Lung microvascular endothelial cell (primary cell): ENCODE measurements around the gene CDKN2AIP. TPM values are rescaled to one million over a fixed set of nuclear protein-coding genes. Genes with fewer than 3 reads are reported as not detected.

Experiments
- DNase-seq, 2 donors: peaks; one replicate each; pipeline versions ENCODE4 v3.0.0 to v3.0.0-alpha.2; 2010; ENCODE audit warnings: low read depth in 2 of 2
- total RNA-seq: library from RNA; depleted of rRNA; stranded (reverse); fragments of >200 nt; gene quantifications from 2 replicates; pipeline ENCODE4 v1.2.1, GENCODE V29; 2014

The CDKN2AIP gene, protein sequence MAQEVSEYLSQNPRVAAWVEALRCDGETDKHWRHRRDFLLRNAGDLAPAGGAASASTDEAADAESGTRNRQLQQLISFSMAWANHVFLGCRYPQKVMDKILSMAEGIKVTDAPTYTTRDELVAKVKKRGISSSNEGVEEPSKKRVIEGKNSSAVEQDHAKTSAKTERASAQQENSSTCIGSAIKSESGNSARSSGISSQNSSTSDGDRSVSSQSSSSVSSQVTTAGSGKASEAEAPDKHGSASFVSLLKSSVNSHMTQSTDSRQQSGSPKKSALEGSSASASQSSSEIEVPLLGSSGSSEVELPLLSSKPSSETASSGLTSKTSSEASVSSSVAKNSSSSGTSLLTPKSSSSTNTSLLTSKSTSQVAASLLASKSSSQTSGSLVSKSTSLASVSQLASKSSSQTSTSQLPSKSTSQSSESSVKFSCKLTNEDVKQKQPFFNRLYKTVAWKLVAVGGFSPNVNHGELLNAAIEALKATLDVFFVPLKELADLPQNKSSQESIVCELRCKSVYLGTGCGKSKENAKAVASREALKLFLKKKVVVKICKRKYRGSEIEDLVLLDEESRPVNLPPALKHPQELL
- total RNA-seq: 10.2 and 13.7 TPM in 2 replicates

- peak; percentile 93 to 95 for DNase-seq
Measured at GRCh38 chr4:183444214-183445096, at the start of gene CDKN2AIP. TSS of gene CDKN2AIP (plus strand) at chr4:183444636. CDS start at chr4:183444798, 162 bp downstream.

DNA sequence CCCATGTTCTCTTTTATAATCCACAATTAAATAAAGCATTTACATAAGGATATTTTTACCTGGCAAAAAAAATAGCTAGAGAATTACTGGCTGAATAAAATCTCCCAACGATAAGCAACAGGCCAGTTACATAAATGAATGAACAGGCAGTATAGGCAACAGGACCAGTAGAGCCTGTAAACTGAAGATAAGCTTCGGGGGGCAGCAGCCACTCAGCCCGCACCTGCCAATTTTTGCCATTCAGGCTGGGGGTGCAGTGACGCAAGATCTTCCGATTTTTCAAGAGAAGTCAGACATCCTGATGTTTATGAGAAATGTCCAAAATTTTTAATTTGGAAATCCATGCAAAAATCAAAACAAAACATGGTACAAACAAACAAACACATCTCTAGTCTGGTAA is 49.0 kb upstream of the CDKN2AIP start:
- no peak for DNase-seq

DNA sequence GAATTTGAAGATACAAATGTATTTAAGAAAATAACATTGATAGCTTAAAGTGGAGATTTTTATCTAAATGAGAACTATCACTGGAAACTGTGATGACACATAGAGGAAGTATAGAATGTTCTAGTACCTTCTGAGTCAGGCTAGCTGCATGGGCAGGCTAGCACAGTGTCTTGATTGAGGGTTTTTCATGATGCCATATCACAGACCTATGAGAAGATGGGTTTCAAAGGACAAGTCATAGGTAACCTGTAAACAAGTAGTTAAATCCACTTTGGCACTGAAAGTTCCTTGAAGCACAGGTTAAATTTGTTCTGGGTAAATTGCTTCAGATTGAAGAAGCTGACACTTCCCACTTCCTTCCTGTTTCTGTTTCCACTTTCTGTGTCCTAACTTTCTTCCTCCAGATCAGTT is 48.2 kb upstream of the CDKN2AIP start:
- DNase-seq: peak in 1 of 2 donors; percentile 36

DNA sequence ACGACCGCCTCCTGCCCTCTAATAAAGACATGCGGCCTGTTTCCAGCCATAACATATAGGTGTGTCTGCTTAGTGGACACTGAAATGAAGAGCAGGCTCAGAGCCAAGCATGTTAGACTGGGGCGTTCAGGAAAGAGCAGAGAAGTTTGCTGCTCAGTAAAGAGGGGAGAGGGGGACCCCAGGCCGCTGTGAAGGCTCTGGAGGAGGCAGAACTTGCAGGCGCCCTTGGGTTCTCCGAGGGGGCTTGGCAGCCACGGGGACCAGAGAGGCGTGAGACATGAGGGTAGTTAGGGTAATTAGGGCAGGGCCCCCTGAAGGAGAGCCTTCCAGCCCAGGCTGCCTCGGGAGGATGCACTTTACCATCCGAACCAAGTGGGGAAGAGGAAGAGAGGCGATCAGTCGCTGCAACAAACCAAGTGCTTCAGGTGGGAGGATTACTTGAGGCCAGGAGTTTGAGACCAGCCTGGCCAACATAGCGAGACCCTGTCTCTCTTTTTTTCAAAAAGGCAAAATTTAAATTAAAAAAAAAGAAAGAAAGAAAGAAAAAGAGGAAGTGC is 46.6 kb upstream of the CDKN2AIP start:
- DNase-seq: no peak

GRCh38 chr4:183398298-183399125 is 45.9 kb upstream of the CDKN2AIP start:
- DNase-seq: peak; percentile 73 to 79

DNA sequence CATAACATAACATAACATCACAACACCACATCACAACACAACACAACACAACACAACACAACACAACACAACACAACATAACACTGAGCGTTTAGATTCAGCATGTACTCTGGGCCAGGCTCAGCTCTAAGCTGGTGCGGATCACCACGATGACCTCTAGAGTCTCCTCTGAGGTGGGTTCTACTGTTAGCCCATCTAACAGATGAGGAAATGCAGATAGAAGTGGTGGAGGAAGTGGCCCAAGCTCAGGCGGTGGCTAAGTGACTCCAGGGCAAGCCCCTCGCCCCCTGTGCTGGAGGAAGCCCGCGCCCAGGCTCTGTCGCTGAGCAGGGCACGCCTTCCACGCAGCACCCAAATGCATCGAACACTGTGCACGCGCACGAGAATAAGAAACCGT is 45.3 kb upstream of the CDKN2AIP start:
- DNase-seq: no peak

DNA sequence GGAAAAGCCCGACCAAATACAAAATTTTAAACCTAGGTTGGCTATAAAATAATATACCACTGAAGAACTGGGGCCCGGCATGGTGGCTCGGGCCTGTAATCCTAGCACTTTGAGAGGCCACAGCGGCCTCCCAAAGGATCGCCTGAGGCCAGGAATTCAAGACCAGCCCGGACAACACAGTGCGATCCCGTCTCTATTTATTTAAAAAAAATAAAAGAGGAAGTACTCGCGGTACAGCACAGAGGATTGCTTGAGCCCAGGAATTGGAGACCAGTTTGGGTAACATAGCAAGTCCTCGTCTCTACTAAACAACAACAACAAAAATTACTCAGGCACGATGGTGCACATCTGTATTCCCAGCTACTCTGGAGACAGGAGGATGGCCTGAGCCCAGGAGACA is 44.8 kb upstream of the CDKN2AIP start:
- DNase-seq: no peak

DNA sequence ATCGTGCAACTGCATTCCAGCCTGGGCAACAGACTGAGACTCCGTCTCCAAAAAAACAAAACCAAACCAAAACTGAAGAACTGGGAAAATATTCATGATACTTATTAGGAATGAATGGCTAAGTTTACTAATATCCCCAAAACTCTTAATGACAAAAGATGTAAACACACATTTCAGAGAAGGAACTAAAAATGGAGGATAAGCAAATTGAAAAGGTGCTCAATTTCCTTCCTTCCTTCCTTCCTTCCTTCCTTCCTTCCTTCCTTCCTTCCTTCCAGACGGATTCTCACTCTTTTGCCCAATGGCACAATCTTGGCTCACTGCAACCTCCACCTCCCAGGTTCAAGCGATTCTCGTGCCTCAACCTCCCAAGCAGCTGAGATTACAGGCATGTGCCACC is 44.4 kb upstream of the CDKN2AIP start:
- DNase-seq: no peak

- no peak for DNase-seq
Measured at GRCh38 chr4:183401473-183401872, 43.0 kb upstream of the CDKN2AIP start.

DNA sequence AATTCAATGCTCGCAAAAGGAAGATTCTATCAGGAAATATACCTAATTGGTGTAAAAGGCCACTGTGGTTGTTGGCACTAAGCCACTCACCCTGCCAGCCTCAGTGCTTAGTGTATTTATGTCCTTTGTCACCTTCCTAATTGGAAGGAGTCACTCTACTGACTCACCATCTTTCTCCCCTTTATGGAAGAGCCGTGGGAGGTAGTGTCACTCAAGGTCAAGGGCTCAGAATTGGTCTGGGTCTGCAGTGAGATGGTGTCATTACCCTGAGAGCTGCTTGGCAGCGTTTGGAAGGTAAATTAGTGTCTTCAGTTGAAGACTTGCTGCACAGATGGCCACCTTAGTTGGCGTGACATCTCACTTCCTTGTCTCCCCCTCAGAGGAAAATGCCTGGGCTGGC is 41.7 kb upstream of the CDKN2AIP start:
- DNase-seq: no peak

DNA sequence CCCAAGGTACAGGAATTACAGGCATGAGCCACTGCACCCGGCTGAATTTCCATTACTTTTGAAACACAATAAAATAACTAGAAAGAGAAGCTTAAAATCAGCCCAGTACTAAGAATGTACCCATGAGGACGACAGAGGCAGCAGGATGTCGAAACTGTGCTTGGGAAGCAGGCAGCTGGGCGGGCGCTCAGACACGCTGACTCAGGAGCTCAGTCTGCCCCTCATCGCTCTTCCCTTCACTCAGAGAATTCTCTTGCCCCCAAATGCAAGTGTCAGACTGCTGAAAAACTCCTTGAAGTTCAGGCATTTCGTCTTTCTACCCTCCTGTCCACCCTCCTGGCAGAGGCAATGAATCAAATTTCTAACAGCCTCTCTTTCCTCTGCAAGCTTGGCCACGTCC is 41.0 kb upstream of the CDKN2AIP start:
- DNase-seq: no peak

- DNase-seq: no peak
Measured at GRCh38 chr4:183403961-183404360, 40.5 kb upstream of the CDKN2AIP start.

DNA sequence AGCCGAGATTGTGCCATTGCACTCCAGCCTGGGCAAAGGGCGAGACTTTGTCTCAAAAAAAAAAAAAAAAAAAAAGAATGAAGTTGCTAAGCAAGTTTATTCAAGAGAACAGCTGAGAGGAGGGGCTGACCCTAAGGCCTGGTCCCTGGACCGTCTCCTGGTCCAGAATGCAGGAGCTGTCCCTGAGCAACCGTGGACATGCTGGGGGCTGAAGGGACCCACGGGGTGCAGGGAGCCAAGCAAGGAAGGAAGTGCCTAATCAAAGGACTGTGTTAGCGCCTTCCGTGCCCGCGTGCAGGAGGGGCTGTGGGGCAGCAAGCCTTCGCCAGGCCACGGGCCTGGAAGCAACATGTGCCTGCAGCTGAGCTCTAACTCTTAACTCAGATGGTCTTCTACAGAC is 39.1 kb upstream of the CDKN2AIP start:
- no peak for DNase-seq

DNA sequence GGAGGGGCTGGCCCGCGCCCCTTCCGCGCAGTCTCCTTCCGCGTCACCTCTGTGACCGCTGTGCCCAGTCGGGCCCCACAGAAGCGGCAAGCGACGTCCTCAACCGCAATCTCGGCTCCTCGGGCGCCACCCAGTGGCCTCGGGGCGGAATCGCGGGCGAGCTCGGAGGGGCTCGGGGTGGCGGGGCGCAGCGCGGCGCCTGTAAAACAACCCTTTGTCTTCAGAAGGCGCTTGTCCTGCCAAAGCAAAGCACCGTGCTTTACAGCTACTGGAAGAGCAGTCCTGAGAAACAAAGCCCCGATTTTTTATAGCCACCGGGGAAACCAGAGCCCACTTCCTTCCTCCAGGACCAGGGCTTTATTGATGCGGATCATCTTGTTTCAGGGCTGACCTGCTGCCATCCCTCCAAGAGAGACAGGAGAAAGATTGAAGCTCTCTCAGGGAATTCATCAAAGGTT is 37.3 kb upstream of the CDKN2AIP start:
- peak; percentile 76 to 80 for DNase-seq

DNA sequence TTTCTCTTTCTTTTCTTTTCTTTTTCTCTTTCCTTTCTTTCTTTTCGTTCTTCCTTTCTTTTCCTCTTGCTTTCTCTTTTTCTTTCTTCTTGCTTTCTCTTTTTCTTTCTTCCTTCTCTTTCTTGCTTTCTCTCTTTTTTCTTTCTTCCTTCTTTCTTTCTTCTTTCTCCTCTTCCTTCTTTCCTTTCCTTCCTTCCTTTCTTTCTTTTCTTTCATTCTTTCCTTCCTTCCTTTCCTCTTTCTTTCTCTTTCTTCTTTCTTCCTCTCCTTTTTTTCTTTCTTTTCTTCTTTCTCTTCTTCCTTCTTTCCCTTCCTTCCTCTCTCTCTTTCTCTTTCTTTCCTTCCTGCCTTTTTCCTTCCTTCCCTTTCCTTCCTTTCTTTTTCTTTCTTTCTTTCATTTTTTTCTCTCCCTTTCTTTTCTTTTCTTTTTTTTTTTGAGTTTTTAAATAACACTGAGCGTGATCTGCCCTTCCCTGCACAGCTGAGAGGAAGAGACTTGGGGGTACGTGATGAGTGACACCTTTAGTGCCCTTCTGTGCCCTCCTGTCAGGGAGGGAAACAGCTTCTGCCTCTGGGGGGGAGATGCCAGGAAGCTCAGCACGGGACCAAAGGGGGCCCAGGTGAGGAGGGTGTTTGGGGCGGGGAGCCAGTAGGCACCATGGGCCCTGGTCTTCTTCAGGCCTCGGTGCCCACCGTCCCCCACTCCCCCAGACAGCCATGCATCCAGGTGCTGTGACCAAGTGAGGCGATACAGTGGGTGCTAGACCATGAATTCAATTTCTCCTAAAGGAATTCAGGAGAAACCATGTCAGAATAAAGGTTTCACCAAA is 36.6 kb upstream of the CDKN2AIP start:
- DNase-seq: no peak

- no peak for DNase-seq
Measured at GRCh38 chr4:183408796-183409195, 35.6 kb upstream of the CDKN2AIP start.

DNA sequence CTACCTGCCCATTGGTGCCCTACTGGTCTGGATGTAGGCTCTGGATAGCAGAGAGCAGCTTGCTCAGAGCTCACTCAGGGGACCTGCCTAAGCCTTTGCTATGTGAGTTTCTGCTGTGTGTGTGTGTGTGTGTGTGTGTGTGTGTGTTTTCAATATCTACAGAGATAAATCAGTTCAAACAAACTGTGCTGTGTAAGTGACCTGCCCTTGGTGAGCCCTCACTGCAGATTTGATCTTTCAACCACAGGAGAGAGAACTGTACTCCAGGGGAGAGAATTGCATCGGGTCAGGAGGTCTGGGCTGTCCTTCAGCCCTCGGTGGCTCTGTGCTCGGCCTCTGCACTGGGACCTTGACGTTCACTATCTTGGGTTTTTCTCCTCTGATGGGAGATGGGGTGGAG is 35.0 kb upstream of the CDKN2AIP start:
- DNase-seq: no peak

DNA sequence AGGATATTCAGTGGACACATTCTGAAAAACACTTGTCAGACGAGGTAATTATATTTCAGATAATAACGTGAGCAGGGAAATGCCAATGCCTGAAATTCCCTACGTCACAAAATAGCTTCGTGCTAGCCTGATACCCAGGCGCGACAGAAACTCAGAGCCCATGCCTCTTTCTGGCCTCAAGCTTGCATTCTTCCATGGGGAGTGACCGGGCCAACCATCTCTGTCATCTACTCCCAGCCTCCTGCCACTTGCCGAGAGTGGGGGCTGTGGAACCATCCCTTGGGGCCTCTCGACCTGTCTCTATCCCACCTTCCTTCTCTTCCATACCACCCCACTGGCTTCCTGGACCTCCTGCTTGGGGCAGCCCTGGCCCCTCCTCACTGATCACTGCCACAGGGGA is 34.5 kb upstream of the CDKN2AIP start:
- no peak for DNase-seq

DNA sequence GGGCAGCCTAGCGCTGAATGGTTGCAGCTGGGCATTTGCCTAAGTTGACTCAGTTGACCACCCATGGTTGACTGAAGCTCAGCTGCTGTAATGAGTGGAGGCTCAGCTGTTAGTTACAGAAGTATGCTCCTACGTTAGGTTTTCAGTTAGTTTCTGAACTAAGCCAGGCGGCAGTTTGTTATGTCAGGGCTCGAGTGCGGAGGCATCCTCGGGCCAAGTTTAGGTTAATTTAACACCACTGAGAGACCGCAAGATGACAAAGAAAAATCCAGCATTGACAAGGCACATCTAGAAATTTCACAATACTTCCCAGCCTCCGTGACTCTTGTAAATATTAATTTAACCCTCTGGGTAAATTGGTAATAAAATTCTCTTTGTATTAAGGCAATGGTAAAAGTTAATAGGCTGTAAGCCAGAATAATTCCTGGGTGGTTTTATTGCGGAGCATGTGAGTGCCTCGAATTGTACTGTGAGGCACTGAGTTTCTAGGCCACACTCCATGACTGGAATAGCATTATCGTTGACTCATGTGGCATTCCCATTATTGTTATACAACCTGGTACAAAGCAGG is 33.1 kb upstream of the CDKN2AIP start:
- no peak for DNase-seq

DNA sequence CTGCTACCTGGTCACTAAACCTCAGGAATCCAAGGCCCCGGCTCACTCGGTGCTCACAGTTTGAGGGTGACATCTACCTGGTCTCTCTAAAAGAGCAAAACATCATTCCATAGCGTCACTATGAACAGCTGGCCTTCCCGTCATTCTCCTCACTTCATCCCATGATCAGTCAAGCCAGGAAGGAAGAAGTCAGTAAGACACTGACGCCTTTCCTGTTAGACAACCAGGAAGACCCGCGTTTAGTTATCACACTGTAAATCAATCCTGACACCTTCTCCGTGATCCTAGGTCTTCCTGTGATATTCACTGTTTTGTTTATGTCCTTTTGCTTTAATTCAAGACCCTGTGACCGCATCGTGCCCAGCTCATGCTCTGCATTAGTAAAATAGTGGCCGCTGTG is 31.6 kb upstream of the CDKN2AIP start:
- peak; percentile 51 to 75 for DNase-seq
